Upper lobe of left lung (tissue), 4 donors: Measurements from ENCODE around the gene WNT11.

ENCODE experiments used
- CTCF ChIP-seq, 6 experiments: fragments of 450-650 bp in 4 of 6; fragments of 200-600 bp in 2 of 6; sonication (generic) in 2 of 6; IDR thresholded peaks; one replicate each; pipeline ENCODE4 v1.5.1; 2016 to 2019; ENCODE audit warnings: antibody characterized with exemption in 6 of 6
- EP300 ChIP-seq, 4 donors: sonication (generic); formaldehyde crosslinking; IDR thresholded peaks; one replicate each; pipeline ENCODE4 v1.5.1; 2017; ENCODE audit warnings: antibody characterized with exemption in 4 of 4, control low read depth in 2 of 4
- POLR2A ChIP-seq, 4 donors: fragments of 450-650 bp; IDR thresholded peaks; one replicate each; pipeline ENCODE4 v1.5.1; 2016 to 2017; ENCODE audit warnings: antibody characterized with exemption in 4 of 4, mild to moderate bottlenecking in 2 of 4
- POLR2AphosphoS5 ChIP-seq, 2 donors: sonication (generic); formaldehyde crosslinking; IDR thresholded peaks; one replicate each; pipeline ENCODE4 v1.5.1; 2017; ENCODE audit warnings: antibody characterized with exemption in 2 of 2

- no peak for TF ChIP-seq POLR2AphosphoS5 (IDR thresholded peaks at IDR 0.05)
- no peak for TF ChIP-seq CTCF (IDR thresholded peaks at IDR 0.05)
- no peak for TF ChIP-seq EP300 (IDR thresholded peaks at IDR 0.05)
- TF ChIP-seq POLR2A (IDR thresholded peaks at IDR 0.05): no peak
These were observed 6.1 kb upstream of the WNT11 start for GRCh38 chr11:76212086-76213035.
